HUDEP-2 (cell line): ENCODE data around the gene GPR89A.
"Not testable (repeated sequence)": the region's sequence is repeated elsewhere in the genome, so short reads cannot be mapped to it uniquely, and the experiment has no call there.

Experiments
- DNase-seq, 76 experiments: peaks; one replicate each; lab custom pipeline; 2025; ENCODE audit not compliant: unreplicated experiment in 76 of 76; lab: John Stamatoyannopoulos, UW

GPR89A gene

DNA sequence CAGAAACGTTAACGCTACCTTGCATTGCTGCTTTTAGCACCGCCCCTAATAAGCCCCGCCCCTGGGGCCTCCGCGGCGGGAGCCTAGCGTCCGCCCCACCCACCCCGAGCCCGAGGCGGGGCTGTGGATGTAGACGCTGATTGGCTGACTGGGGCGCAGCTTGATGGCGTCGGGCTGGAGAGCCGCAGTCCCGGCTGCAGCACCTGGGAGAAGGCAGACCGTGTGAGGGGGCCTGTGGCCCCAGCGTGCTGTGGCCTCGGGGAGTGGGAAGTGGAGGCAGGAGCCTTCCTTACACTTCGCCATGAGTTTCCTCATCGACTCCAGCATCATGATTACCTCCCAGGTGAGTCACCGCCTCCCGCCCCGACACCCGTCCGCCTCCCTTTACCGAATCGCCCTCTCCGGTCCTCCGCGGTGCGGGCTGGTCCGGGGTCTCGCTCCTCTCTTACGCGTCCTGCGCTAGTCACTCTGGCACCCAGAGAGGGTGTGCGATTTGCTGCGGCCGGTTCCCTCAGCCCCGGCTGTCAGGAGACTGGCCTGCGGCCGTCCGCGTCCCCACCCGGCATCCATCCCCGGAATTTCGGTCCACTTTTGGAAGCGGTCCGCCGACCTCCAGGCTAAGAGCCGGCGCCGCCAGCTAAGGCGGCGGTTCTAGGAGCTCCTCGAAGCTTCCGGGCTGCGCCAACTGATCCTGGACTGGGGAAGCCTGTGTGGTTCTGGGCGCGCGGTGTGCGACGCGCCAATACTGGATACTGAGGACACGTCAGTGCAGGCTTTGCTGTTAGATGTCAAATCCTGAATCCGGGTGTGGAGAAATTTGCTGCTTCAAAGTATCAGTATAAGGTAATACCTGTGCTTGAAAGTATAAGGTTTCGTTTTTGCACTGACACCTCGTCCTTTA is at the start of gene GPR89A:
Gene GPR89A (plus strand): TSS at position 156 of the 901 bp plus-strand sequence. CDS start 146 bp downstream, at position 302.
- peak in 75 of 76 experiments; percentile 8 to 96 (median 90) for DNase-seq

DNA sequence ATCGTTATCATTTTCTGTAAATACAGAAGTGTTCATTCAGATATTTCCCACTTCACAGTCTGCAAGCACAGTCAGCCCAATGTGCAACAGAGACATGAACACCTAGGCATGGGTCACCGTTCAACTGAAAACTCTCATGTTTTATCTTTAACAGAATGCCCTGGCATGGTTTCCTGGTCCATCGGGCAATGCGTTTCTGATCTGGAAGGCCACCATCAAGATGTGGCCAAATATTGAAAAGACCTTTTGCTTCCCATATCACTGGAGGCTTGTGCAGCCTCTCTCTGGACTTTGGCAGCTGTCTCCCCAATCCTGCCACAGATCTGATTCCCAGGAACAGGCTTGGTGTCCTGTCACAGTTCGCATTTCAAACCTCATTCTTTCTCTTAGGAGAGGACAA is 21.0 kb upstream of the GPR89A start:
- DNase-seq: not testable (repeated sequence)

DNA sequence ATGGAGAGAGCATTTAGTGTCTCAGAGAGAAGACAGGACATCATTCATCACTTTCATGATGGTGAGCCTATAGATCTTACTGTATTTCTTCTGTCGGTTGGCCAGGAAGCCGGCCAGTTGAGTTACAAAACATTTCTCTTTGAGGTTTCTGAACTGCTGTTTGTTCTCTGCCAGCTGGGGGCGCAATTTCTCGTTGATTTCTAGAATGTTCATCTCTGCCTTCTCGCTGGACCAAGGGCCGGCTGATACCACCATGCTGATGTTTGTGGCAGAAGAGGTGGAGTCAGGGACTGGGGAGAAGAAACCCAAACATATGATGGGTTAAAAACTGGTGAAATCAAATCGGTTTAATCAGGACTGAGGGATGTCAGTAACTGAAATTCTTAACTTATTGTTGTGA is 17.0 kb upstream of the GPR89A start:
- DNase-seq: peak in 35 of 76 experiments; percentile 6 to 56 (median 25)

DNA sequence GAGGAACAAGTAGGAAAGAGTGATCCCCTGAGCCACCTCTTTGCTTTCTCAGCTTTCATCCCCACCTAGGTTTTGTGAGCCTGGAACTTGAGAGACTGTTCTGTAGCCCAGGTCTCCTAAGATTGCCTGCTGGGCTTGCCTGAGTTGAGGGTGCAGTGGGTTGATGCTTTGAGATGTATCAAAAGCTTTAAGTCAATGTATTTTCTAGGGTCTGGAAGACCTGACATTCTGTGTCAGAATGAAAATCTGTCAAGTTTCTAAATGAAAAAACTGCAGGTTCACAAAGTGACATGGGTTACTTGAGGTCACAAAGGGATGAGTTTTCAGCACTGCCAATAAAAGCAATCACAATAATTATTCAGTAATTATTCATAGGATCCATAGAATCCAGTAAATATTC is 15.4 kb upstream of the GPR89A start:
- DNase-seq: not testable (repeated sequence)

DNA sequence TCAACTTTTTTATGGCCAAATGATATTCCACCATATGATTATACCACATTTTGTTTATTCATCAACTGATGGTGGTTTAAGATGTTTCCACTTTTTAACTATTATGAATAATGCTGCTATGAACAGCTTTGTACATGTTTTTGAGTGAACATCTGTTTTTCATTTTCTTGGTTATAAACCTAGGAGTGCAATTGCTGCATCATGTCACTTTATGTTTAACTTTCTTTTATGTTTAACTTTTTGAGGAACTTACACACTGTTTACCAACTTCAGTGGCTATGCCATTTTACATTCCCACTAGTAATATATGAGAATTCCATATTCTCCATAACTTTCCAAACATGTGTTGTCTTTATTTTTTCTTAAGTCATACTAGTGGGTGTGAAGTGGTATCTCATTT is 12.4 kb upstream of the GPR89A start:
- not testable (repeated sequence) for DNase-seq

DNA sequence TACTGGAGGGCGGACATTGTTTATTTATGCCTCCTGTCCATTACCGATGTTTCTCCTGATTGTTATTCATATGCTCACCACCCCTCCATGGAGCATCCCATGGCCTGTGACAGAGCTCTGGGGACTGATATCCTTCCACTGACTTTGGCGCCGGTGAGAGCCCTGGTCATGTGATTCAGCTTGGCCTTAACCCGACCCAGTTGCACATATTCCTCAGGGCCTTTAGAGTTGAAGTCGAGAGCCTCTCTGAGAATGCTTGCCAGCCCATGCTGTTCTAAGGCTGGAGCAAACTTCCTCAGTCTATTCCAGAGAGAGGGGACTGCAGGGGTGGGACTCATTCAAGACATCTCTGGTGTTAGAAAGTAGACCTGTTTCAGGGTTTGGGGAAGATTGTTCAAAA is 11.6 kb upstream of the GPR89A start:
- not testable (repeated sequence) for DNase-seq

DNA sequence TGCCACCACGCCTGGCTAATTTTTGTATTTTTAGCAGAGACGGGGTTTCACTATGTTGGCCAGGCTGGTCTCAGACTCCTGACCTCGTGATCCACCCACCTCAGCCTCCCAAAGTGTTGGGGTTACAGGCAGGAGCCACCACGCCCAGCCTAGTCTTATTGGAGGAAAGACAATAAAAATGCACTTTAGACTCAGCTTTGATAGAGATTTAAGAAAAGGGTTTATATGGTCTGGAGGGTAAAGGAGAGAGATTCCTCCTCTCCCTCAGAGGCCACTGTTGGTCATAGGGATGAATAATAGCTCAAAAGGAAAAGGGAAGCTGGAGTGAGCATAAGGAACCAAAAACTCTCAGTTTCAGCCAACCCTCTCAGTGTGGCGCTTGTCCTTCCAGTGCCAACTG is 8.4 kb upstream of the GPR89A start:
- not testable (repeated sequence) for DNase-seq

DNA sequence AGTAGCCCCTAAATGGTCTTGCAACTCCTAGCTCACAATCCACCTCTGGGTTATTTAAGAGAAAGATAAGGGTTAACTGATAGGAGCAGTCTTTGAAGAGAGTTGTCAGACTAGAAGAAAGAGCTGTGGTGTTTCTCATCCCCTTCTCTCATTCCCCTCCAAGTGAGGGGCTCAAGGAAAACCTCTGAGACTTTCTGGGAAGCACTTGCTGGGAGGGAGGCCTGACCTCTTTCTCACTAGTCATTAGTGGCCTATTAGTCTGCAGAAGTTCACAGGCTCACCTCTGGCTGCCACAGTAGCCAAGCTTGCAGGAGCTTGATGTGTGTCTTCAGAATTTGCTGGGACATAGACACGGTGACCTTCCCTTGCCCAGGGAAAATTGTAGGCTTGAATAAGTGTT is 6.2 kb upstream of the GPR89A start:
- no peak for DNase-seq

DNA sequence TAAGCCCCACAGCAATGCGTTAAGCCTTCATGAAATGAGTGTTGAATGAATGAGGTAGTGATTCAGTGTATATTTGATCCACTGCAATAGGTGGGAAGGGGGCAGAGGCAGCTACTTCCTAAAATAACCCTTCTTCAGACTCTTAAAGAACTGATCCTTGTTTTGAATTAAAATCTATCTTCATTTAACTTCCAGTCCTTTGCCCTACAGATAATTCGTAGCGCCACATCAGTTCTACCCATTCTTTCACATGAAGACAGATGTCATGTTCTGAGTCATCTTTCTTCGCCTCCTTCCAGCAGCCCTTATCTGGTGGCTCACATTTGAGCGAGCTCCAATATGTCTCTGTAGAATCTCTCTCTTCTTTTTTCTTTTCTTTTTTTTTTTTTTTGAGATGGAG is 948 bp upstream of the GPR89A start:
- DNase-seq: peak in 24 of 76 experiments; percentile 0 to 57 (median 16)

DNA sequence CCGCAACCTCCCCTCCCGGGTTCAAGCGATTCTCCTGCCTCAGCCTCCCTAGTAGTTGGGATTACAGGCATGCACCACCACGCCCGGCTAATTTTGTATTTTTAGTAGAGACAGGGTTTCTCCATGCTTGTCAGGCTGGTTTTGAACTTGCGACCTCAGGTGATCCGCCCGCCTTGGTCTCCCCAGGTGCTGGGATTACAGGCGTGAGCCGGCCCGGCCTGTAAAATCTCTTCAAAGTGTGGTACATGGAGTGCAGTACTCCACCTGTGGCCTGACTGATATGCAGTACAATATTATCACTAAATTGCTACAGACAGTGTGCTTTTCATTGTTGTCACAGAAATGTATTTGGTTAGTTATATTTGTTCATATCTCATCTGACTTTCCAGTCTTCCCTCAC is 499 bp upstream of the GPR89A start:
- DNase-seq: not testable (repeated sequence)

DNA sequence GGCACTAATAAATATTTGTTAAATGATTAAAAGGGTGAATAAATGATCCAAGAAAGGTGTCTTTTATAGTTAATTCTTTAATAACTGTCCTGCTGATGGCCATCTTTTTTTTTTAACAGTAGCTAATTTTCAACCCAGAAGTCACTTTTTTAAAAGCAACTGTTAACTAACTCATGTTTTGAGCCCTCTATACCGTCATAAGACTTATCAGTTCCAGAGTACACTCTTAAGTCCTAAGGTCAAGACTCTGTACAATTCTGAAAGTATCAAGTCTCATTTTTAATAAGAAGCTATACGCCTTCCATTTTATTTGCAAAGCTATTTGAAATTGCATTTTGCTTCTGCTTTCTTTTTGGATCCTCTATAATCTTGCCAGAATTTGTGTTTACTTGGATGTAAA is 3.0 kb downstream of the GPR89A start:
- DNase-seq: not testable (repeated sequence)

DNA sequence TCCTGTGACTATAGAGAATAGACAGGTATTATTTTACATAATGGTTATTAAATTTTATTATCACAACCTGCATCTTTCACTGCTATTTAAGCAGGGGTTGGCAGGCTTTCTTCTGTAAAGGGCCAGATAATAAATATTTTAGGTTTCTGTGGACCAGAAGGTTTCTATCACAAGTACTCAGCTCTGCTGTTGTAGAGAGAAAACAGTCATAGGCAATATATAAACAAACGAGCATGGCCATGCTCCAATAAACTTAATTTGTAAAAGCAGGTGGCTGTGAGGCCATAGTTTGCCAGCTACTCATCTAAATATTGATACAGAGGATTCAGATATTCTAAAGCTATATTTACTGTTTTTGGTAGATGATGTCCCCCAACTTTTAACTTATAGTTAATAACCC is 12.3 kb downstream of the GPR89A start:
- DNase-seq: not testable (repeated sequence)

DNA sequence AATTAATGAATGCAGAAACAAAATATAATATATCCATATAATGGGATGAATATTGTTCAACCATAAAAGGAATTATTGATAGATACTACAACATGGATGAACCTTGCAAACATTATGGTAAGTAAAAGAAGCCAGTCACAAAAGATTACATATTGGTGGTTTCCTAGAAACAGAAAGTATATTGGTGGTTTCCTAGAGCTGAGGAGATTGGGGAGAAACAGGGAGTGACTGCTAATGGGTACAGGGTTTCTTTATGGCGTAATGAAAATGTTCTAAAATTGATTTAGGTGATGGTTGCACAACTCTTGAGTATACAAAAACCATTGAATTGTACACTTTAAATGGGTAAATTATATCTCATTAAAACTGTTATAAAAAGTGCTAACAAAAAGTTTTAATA is 14.4 kb downstream of the GPR89A start:
- not testable (repeated sequence) for DNase-seq

DNA sequence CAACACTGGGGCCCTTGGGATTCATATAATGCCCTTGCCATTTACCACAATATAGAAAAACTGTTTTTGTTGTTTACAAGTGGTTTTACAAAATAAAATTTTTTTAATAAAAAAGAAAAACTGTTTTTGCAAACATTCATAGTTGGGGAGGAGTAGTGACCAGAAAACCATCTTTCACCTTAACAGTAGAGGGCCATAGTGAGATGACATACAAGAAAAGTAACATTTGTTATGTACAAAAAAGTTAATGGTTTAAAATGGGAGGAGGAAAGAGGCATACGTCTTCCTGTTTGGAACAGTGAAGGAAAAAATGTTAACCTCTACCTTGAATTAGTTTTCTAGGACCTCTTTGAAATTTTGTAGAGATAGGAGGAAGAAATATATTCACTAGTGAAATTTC is 28.4 kb downstream of the GPR89A start:
- not testable (repeated sequence) for DNase-seq

DNA sequence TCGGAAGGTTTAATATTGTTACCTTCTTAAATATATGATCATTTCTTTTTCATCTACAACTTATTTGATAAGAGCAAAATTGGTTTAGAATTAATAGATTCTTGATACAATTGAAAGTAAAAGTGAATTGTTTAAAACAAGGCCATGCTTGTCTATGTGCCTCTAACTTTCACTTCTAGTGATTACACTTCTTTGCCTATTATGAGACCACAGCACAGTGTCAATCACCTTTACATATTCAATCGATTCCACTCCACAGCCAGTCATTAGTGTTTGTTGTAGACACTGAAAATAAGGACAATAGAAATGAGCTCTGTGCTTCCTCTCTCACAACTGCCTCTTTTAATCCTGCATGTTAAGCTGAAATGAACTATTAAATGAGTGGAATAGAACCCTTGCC is 34.1 kb downstream of the GPR89A start:
- not testable (repeated sequence) for DNase-seq

DNA sequence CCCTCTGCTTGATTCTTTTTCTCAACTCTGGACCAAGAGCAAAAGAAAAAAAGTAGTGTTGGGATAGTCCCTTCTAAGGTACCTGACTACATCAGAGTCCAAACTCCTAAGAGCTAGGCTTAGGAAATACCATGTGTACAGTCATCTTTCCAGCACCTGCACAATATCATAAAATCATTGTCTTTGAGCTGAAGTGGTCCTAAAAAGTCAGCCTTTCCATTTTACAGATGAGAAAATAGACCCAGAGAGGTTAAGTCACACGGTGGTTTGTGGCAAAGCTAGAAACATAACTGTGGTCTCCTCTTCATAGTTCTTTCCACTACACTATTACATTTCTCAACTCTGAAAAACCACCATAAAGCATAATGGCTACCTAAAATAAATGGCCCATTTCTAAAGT is 36.2 kb downstream of the GPR89A start:
- DNase-seq: not testable (repeated sequence)

DNA sequence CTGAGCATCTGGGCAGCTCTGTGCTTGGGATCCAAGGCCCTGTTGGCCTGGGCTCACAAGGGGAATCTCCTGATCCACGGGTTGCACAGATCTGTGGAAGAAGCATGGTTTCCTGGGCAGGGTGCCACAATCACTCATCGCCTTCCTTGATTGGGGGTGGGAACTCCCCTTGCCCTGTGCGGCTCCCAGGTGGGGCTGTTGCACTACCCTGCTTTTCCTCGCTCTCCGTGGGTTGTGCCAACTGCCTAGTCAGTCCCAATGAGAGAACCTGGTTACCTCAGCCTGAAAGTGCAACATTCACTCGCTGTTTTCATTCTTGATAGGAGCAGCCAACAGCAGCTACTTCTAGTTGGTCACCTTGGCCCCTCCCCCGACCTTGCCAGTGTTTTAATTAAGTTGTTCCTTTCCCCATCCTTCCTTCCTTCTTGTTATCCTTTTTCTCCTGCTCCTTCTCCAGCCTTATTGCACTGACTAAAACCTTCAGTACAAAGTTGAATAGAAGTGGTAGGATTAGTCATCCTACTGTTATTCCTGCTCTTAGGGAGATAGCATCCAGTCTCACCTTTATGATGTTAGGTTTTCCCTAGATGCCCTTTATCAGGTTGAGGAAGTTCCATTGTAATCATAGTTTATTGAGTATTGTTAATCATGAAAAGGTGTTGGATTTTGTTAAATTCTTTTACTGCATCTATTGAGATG is 48.6 kb downstream of the GPR89A start:
- DNase-seq: not testable (repeated sequence)

DNA sequence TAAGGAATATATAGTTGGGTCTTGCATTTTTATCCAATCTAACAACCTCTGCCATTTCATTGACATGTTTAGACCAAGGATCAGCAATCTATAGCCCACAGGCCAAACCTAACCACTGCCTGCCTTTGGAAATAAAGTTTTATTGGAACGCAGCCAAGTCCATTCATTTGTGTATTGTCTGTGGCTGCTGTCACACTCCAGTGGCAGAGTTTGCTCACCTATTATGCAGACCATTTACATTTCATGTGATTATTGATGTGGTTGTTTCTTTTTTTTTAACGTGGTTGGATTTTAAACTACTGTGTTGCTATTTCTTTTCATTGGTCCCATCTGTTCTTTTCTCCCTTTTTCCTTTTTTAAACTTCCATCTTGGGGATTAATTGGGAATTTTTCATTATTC is 54.7 kb downstream of the GPR89A start:
- DNase-seq: peak in 4 of 76 experiments; percentile 1 to 9 (median 7)

DNA sequence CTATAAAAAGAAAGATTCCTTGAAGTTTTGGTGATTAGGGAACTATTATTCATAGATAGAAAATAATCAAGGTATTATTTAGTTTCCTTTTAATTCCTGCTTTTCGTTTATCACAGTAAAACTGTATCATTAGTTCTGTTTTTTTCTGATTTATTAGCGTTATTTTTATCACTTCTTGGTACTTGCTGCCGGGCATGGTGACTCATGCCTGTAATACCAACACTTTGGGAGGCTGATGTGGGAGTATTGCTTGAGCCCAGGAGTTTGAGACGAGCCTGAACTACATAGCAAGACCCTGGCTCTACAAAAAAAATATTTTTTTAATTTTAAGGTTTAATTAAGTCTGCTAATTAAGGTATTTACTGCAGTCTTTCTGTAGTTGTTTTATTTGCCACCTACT is 57.2 kb downstream of the GPR89A start:
- DNase-seq: not testable (repeated sequence)

DNA sequence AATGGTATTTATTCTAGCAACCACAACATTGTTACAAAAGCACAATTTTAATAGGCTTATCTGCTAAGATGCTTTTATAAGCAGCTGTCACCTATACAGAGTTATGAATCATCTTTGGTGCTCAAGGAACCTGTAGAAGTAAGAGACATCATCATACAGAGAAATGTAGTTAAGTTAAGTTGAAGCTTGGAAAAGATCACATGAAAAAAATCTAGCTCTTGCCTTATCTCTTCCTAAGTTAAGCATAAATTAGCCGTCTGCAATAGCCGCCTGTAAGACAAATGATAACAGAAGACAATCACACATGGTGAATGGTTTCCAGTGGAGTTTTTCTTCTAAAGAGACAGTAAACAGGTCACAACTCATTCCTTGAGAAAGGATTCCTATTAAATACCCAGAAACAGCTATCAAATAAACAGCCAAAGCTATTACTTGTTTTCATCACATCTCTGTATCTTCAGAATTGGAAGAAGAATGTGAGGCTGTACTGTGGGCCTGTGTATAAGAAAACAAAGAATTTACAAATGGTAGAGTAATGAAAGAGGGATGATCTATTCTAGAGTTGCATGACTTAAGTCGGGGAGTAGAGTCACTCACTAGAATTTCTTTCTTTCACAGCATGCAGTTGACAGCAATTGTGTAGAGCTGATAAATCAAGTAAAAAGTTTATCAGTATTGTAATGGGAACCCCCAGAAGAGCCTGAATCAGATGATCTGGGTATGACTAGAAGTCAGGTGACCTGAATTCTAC is 63.4 kb downstream of the GPR89A start:
- DNase-seq: not testable (repeated sequence)

DNA sequence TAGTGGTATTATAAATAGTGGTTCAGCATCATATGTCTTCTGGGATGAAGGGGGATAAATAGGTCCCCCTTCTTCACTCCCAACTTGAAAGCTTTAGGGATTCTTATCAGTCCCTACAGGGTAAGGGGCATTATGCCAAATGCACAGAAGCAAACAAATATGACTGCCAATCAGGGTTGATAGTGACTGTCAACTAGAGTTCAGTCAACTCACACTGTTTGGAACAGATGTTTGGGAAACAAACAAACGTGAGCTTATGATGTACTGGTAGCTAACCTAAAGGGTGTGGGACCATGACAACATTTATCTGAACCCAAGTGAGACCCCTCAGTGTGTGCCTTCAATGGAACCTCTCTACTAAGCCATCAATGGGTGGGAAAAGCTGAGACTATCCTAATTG is 65.4 kb downstream of the GPR89A start:
- DNase-seq: not testable (repeated sequence)
